ENCODE measurements around the gene GPR61.
A peak's percentile ranks its signal among the peaks of the same experiment; 100 is the strongest.

Gene GPR61

GRCh38 chr1:109539676-109540075 is at the start of gene GPR61:
Gene GPR61 (plus strand): TSS chr1:109539872. CDS start chr1:109543023, 3,151 bp downstream.
- Histone ChIP-seq H3K4me1 (ENCODE audit: control insufficient read depth in 1 of 2, insufficient read depth in 2 of 2, low read length in 2 of 2) (peaks cover 6 to 16% of the 10 kb centered on the region in 2 donors), H3K36me3 (ENCODE audit: control insufficient read depth in 1 of 2, insufficient read depth in 2 of 2, low read length in 2 of 2) (no peaks in the 10 kb centered on the region), H3K9me3 (ENCODE audit: control insufficient read depth in 1 of 2, low read length in 2 of 2) (no peaks in the 10 kb centered on the region), H3K27me3 (ENCODE audit: low read depth, low read length) (no peaks in the 10 kb centered on the region), H3K27ac (ENCODE audit: low read length) (no peak within 1 kb of the TSS), H3K4me3 (ENCODE audit: low read depth in 1 of 2, low read length in 2 of 2) (no peak within 1 kb of the TSS)

GRCh38 chr1:109490029-109490933 is 49.4 kb upstream of the GPR61 start:
- no peaks in the 10 kb centered on the region for H3K9me3 ChIP-seq (ENCODE audit: control insufficient read depth in 1 of 2, low read length in 2 of 2)
- H3K27me3 ChIP-seq (ENCODE audit: low read depth, low read length), result no peaks in the 10 kb centered on the region
- H3K36me3 ChIP-seq (ENCODE audit: control insufficient read depth in 1 of 2, insufficient read depth in 2 of 2, low read length in 2 of 2), result peaks cover 0 to 14% of the 10 kb centered on the region in 2 donors
- H3K4me3 ChIP-seq (ENCODE audit: low read depth in 1 of 2, low read length in 2 of 2), result no peak overlapping the region
- H3K27ac ChIP-seq (ENCODE audit: low read length), result no peak overlapping the region
- H3K4me1 ChIP-seq (ENCODE audit: control insufficient read depth in 1 of 2, insufficient read depth in 2 of 2, low read length in 2 of 2), result peaks cover 4 to 23% of the 10 kb centered on the region in 2 donors

GRCh38 chr1:109490934-109491302 is 48.8 kb upstream of the GPR61 start:
- Histone ChIP-seq H3K9me3 (ENCODE audit: control insufficient read depth in 1 of 2, low read length in 2 of 2) (no peaks in the 10 kb centered on the region), H3K4me3 (ENCODE audit: low read depth in 1 of 2, low read length in 2 of 2) (no peak overlapping the region), H3K27me3 (ENCODE audit: low read depth, low read length) (no peaks in the 10 kb centered on the region), H3K36me3 (ENCODE audit: control insufficient read depth in 1 of 2, insufficient read depth in 2 of 2, low read length in 2 of 2) (peaks cover 1 to 18% of the 10 kb centered on the region in 2 donors), H3K27ac (ENCODE audit: low read length) (no peak overlapping the region), H3K4me1 (ENCODE audit: control insufficient read depth in 1 of 2, insufficient read depth in 2 of 2, low read length in 2 of 2) (peaks cover 4 to 20% of the 10 kb centered on the region in 2 donors)

- Histone ChIP-seq H3K4me1 (ENCODE audit: control insufficient read depth in 1 of 2, insufficient read depth in 2 of 2, low read length in 2 of 2) (peaks cover 4 to 20% of the 10 kb centered on the region in 2 donors), H3K27me3 (ENCODE audit: low read depth, low read length) (no peaks in the 10 kb centered on the region), H3K4me3 (ENCODE audit: low read depth in 1 of 2, low read length in 2 of 2) (no peak overlapping the region), H3K36me3 (ENCODE audit: control insufficient read depth in 1 of 2, insufficient read depth in 2 of 2, low read length in 2 of 2) (peaks cover 6 to 22% of the 10 kb centered on the region in 2 donors), H3K9me3 (ENCODE audit: control insufficient read depth in 1 of 2, low read length in 2 of 2) (no peaks in the 10 kb centered on the region), H3K27ac (ENCODE audit: low read length) (no peak overlapping the region)
Observed at GRCh38 chr1:109491372-109491771, 48.3 kb upstream of the GPR61 start.

GRCh38 chr1:109492779-109493178 is 46.9 kb upstream of the GPR61 start:
- Histone ChIP-seq H3K9me3 (ENCODE audit: control insufficient read depth in 1 of 2, low read length in 2 of 2) (no peaks in the 10 kb centered on the region), H3K36me3 (ENCODE audit: control insufficient read depth in 1 of 2, insufficient read depth in 2 of 2, low read length in 2 of 2) (peaks cover 11 to 28% of the 10 kb centered on the region in 2 donors), H3K27me3 (ENCODE audit: low read depth, low read length) (no peaks in the 10 kb centered on the region), H3K27ac (ENCODE audit: low read length) (no peak overlapping the region), H3K4me1 (ENCODE audit: control insufficient read depth in 1 of 2, insufficient read depth in 2 of 2, low read length in 2 of 2) (peaks cover 4 to 20% of the 10 kb centered on the region in 2 donors), H3K4me3 (ENCODE audit: low read depth in 1 of 2, low read length in 2 of 2) (no peak overlapping the region)

- Histone ChIP-seq H3K9me3 (ENCODE audit: control insufficient read depth in 1 of 2, low read length in 2 of 2) (no peaks in the 10 kb centered on the region), H3K4me3 (ENCODE audit: low read depth in 1 of 2, low read length in 2 of 2) (peak overlapping the region in 1 of 2 donors; percentile 84), H3K36me3 (ENCODE audit: control insufficient read depth in 1 of 2, insufficient read depth in 2 of 2, low read length in 2 of 2) (peaks cover 11 to 29% of the 10 kb centered on the region in 2 donors), H3K4me1 (ENCODE audit: control insufficient read depth in 1 of 2, insufficient read depth in 2 of 2, low read length in 2 of 2) (peaks cover 4 to 20% of the 10 kb centered on the region in 2 donors), H3K27me3 (ENCODE audit: low read depth, low read length) (no peaks in the 10 kb centered on the region), H3K27ac (ENCODE audit: low read length) (no peak overlapping the region)
Observed at GRCh38 chr1:109493227-109493626, 46.4 kb upstream of the GPR61 start.

- Histone ChIP-seq H3K4me1 (ENCODE audit: control insufficient read depth in 1 of 2, insufficient read depth in 2 of 2, low read length in 2 of 2) (peaks cover 4 to 27% of the 10 kb centered on the region in 2 donors), H3K27ac (ENCODE audit: low read length) (peak within 1 kb of the TSS; percentile 45), H3K36me3 (ENCODE audit: control insufficient read depth in 1 of 2, insufficient read depth in 2 of 2, low read length in 2 of 2) (peaks cover 11 to 26% of the 10 kb centered on the region in 2 donors), H3K9me3 (ENCODE audit: control insufficient read depth in 1 of 2, low read length in 2 of 2) (no peaks in the 10 kb centered on the region), H3K27me3 (ENCODE audit: low read depth, low read length) (no peaks in the 10 kb centered on the region), H3K4me3 (ENCODE audit: low read depth in 1 of 2, low read length in 2 of 2) (peak within 1 kb of the TSS; percentile 84 to 96)
Observed at GRCh38 chr1:109493805-109494539, 45.7 kb upstream of the GPR61 start, which contains the start of gene CYB561D1. Gene CYB561D1 (plus strand): TSS chr1:109494094. CDS start chr1:109494140, 46 bp downstream.

GRCh38 chr1:109495738-109496137 is 43.9 kb upstream of the GPR61 start:
- Histone ChIP-seq H3K27me3 (ENCODE audit: low read depth, low read length) (no peaks in the 10 kb centered on the region), H3K4me3 (ENCODE audit: low read depth in 1 of 2, low read length in 2 of 2) (no peak overlapping the region), H3K9me3 (ENCODE audit: control insufficient read depth in 1 of 2, low read length in 2 of 2) (no peaks in the 10 kb centered on the region), H3K27ac (ENCODE audit: low read length) (no peak overlapping the region), H3K4me1 (ENCODE audit: control insufficient read depth in 1 of 2, insufficient read depth in 2 of 2, low read length in 2 of 2) (peaks cover 8 to 41% of the 10 kb centered on the region in 2 donors), H3K36me3 (ENCODE audit: control insufficient read depth in 1 of 2, insufficient read depth in 2 of 2, low read length in 2 of 2) (peaks cover 11 to 23% of the 10 kb centered on the region in 2 donors)

- peaks cover 11 to 23% of the 10 kb centered on the region in 2 donors for H3K36me3 ChIP-seq (ENCODE audit: control insufficient read depth in 1 of 2, insufficient read depth in 2 of 2, low read length in 2 of 2)
- H3K27ac ChIP-seq (ENCODE audit: low read length), result no peak overlapping the region
- no peaks in the 10 kb centered on the region for H3K27me3 ChIP-seq (ENCODE audit: low read depth, low read length)
- no peaks in the 10 kb centered on the region for H3K9me3 ChIP-seq (ENCODE audit: control insufficient read depth in 1 of 2, low read length in 2 of 2)
- no peak overlapping the region for H3K4me3 ChIP-seq (ENCODE audit: low read depth in 1 of 2, low read length in 2 of 2)
- H3K4me1 ChIP-seq (ENCODE audit: control insufficient read depth in 1 of 2, insufficient read depth in 2 of 2, low read length in 2 of 2), result peaks cover 14 to 52% of the 10 kb centered on the region in 2 donors
Observed at GRCh38 chr1:109497449-109498160, 42.1 kb upstream of the GPR61 start.

GRCh38 chr1:109498161-109498801 is 41.4 kb upstream of the GPR61 start:
- Histone ChIP-seq H3K9me3 (ENCODE audit: control insufficient read depth in 1 of 2, low read length in 2 of 2) (no peaks in the 10 kb centered on the region), H3K36me3 (ENCODE audit: control insufficient read depth in 1 of 2, insufficient read depth in 2 of 2, low read length in 2 of 2) (peaks cover 11 to 23% of the 10 kb centered on the region in 2 donors), H3K4me1 (ENCODE audit: control insufficient read depth in 1 of 2, insufficient read depth in 2 of 2, low read length in 2 of 2) (peaks cover 14 to 50% of the 10 kb centered on the region in 2 donors), H3K27ac (ENCODE audit: low read length) (no peak overlapping the region), H3K4me3 (ENCODE audit: low read depth in 1 of 2, low read length in 2 of 2) (no peak overlapping the region), H3K27me3 (ENCODE audit: low read depth, low read length) (no peaks in the 10 kb centered on the region)
